DND-41 (cell line): Measurements from ENCODE around the gene C4A.

Experiments used
- EZH2 ChIP-seq: IDR thresholded peaks from 3 replicates; pipeline ENCODE4 v1.6.1; 2012; ENCODE audit warnings: borderline replicate concordance, low read depth, mild to moderate bottlenecking, moderate library complexity, low read length, inconsistent platforms; ENCODE audit not compliant: severe bottlenecking
- TF ChIP-seq, protein P1 (sequence below): IDR thresholded peaks from 2 replicates; pipeline ENCODE4 v1.5.1; 2012; ENCODE audit warnings: borderline replicate concordance, low read length, moderate library complexity, mild to moderate bottlenecking; ENCODE audit not compliant: poor library complexity, severe bottlenecking; ENCODE audit errors: extremely low read depth

DNA sequence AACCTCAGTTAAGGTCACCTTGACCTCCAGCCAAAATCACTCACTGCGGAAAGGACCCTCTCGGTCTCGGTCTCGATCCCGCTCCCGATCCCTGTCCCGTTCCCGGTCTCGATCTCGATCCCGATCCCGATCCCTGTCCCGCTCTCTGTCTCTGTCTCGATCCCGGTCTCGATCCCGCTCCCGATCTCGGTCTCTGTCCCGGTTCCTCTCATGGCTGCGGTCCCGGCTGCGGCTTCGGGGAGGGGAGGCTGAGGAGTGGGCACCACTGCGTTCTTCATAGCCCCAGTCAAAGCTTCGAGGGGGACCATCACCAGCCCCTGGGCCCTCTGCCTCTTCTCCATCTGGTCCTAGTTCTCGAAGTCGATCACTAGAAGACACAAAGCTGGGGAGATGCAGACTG lies 27.3 kb upstream of the C4A start:
- TF ChIP-seq, protein P1, sequence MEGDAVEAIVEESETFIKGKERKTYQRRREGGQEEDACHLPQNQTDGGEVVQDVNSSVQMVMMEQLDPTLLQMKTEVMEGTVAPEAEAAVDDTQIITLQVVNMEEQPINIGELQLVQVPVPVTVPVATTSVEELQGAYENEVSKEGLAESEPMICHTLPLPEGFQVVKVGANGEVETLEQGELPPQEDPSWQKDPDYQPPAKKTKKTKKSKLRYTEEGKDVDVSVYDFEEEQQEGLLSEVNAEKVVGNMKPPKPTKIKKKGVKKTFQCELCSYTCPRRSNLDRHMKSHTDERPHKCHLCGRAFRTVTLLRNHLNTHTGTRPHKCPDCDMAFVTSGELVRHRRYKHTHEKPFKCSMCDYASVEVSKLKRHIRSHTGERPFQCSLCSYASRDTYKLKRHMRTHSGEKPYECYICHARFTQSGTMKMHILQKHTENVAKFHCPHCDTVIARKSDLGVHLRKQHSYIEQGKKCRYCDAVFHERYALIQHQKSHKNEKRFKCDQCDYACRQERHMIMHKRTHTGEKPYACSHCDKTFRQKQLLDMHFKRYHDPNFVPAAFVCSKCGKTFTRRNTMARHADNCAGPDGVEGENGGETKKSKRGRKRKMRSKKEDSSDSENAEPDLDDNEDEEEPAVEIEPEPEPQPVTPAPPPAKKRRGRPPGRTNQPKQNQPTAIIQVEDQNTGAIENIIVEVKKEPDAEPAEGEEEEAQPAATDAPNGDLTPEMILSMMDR: no peak
- no peak for TF ChIP-seq EZH2
